GM19035 (cell line): ENCODE results near the gene ELMO1.

ENCODE experiments used
- ATAC-seq: cut with Tn5 transposase; IDR thresholded peaks from one replicate; pipeline ENCODE4 v1.9.1; 2021; ENCODE audit not compliant: unreplicated experiment

Gene ELMO1

GRCh38 chr7:37282093-37282444 is 166.6 kb downstream of the ELMO1 start:
- ATAC-seq = no peak

- no peak for ATAC-seq
These were observed 167.1 kb downstream of the ELMO1 start for GRCh38 chr7:37281368-37282092.

GRCh38 chr7:37277513-37277912 is 171.2 kb downstream of the ELMO1 start:
- no peak for ATAC-seq

DNA sequence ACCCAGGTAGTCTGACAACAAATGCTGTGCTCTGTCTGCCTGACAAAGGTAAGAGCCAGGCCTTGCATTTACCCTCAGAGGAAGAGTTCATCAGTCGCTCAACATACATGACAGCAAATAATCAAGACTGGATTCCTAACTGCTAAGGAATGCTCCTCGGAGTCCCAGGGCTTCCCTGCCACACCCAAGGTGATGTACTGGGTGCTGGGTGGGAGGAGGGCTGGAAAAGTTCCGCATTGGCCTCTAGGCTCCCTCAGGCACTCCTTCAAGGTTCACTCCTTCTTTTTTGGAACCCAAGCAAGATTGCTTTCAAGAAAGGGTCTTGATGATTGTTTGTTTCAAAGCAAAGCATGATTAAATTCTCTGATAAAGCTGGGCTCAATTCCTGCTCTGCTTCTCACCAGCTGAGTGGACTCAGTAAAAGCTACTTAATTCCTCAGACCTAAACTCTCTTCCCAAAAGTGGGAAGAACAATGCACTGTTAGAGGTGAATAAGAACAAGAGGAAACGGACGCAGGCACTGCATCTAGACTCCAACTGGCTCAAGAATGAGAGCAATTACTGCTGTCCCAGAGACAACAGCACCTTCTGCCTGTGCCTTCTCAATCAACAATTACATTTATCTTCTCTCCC is 173.5 kb downstream of the ELMO1 start:
- no peak for ATAC-seq

GRCh38 chr7:37273891-37274290 is 174.8 kb downstream of the ELMO1 start:
- no peak for ATAC-seq

DNA sequence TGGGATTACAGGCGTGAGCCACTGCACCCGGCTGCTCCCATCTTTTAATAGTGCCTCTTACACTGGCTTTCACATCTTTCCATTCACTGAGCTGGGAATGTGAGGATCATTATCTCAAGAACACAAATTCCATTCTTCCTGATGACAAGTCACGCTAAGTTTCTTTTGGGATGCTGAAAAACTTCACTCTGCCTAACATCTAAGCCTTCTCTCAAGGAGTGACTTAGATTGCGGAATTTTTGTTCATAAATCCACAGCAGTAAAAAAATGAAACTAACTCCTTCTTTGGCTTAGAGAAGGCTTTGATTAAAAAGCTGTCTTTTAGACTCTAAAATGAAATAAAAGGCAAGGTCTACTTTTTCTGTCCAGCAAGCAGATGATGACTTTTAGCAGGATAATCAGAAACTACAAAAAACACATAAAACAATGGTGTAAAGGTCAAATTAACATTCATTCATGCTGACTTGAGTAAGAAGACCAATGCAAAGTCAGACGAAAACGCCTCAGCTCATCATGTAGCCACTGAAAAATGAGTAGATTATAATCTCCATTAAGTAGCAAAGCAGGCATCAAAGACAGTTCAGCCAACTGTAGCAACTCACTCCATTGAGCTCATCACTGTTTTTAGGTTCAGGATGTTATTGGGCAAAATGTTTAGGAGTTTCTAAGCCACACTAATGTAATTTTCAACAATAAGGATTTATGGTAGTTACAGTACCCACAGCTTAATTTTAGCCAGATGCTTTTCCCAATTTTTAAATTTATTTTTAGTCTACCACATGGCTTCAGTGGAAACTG is 178.8 kb downstream of the ELMO1 start:
- no peak for ATAC-seq

GRCh38 chr7:37267251-37267650 is 181.4 kb downstream of the ELMO1 start:
- no peak for ATAC-seq

DNA sequence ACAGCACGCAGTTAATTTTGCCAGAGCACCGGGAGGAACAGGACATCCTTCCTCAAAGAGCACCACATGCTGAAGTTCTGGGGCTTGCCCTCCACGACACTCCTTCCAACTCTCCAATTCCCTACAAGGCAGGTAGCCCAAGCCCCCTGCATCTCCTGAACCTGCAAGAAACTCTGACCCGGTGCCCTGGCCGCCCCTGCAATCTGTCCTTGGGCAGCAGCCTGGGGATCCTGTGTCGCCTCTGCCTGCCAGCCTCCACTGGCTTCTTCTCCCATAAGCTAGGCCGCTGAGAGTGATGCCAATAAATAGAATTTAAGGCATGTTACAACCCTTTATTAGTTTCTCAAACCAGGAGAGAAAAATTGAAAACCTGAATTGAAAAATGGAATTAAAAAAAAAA is 182.8 kb downstream of the ELMO1 start:
- ATAC-seq = no peak

GRCh38 chr7:37265006-37265405 is 183.7 kb downstream of the ELMO1 start:
- ATAC-seq = no peak

GRCh38 chr7:37262181-37262580 is 186.5 kb downstream of the ELMO1 start:
- no peak for ATAC-seq

GRCh38 chr7:37259319-37259821 is 189.3 kb downstream of the ELMO1 start:
- no peak for ATAC-seq

DNA sequence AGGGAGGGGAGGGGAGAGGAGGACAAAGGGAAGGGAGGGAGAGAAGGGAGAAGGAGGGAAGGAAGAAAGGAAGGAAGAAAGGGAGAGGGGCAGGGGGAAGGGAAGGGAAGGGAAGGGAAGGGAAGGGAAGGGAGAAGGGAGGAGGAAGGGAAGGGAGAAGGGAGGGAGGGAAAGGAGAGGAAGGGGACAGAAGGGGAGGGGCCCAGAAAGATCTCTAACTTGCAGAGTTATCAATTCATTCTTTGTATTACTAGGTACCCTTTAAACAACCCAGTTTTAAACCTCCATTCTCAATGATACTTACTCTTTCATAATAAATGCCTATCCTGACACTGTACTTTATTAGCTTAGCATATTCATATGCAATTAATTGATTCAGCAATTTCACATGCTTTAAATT is 192.0 kb downstream of the ELMO1 start:
- no peak for ATAC-seq

DNA sequence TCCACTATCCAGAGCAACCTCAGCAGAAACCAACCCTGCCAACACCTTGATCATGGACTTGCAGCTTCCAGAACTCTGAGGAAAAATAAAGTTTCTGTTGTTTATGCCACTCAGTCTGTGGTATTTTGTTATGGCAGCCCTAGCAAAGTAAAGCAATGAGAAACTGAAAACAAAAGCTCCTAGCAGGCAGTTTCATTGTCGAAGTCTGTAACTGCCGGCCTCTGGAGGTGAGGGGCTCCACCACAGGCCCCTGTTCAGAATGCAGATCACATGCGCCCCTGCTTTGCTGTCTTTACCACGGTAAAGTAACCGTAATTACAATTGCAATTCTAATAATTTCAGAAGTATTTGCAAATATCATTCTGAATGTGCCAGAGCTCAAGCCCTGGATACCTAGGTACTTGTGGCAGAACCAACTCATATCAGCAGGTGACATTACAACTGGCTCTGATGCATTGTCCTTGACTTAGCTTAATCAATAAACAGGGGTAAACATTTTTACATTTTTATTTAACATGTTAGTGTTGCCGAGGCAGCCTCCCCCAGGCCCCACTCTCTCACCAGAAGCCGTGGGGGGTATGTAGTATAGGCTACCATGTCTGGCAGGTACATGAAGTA is 193.2 kb downstream of the ELMO1 start:
- no peak for ATAC-seq

- ATAC-seq = no peak
These were observed 197.4 kb downstream of the ELMO1 start for GRCh38 chr7:37251222-37251621.

- ATAC-seq = no peak
These were observed 199.4 kb downstream of the ELMO1 start for GRCh38 chr7:37249240-37249639.

- no peak for ATAC-seq
These were observed 200.2 kb downstream of the ELMO1 start for GRCh38 chr7:37248396-37248861.

- no peak for ATAC-seq
These were observed 200.8 kb downstream of the ELMO1 start for GRCh38 chr7:37247861-37248260.

DNA sequence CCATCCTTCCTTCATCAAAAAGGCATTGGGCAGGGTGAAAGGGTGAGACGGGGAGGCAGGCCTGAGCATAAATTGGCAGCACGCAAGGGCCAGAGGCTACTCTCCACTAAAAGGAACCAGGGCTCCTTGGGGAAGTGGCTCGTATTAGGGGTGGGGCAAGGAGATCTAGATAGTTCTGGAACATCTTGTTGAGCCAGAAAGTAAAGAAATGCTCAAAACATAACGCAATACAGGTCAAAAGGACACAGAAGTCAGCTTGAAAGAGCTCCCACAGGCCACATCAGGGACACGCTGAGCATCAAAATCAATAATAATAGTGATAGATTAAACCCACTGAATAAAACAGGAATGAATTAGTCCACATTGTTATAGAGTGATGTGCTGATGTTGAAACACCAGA is 203.1 kb downstream of the ELMO1 start:
- ATAC-seq = no peak

DNA sequence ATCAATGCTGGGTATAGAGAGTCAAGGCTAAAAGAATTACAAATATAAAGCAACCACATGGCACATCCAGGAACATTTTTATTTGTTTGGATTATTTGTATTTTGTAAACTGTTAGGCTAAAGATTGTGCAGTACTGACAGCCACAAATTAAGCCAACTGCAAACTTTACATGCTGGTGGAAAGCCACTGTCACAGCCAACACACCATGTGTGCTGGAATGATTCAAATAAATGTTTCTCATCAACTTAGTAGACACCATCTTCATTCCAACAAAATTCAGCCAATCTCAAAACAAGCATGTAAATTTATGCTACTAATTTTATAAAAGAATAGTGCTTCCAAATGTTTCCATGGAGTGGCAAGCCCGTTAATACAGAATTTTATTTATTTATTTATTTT is 211.8 kb downstream of the ELMO1 start:
- no peak for ATAC-seq

DNA sequence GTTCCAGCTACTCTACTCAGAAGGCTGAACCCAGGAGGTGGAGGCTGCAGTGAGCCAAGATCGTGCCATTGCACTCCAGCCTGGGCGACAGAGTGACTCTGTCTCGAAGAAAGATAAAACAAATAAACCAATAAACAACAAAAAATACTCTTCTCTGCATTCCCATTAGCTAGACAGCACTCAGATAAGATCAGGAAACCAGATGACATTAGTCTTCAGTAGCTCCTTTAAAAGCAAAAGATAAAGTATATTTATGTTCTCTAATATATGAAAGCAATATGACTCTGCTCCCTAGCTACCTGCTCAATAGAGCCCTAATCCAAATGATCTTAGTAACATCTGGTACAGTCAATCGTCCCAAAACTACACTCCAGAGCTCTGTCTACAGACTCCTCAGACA is 212.9 kb downstream of the ELMO1 start:
- no peak for ATAC-seq

DNA sequence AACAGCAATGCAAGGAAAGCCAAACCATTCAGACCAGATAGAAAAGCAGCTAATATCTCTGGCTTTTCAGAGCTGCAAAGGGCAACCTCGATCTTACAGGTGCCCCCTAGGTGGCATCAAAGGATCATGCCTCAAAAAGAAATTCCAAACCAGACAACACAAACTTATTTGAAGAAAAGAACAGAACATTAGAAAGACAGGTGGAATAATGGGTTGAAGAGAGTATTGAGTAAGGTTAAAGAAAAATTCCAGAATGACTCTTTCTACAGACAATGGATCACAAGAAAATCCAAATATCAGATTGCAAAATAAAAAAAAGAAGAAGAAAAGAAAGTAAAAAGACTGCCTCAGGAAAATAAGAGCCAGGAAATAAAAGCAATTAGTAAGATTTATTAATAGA is 213.7 kb downstream of the ELMO1 start:
- ATAC-seq = no peak
